PFSK-1 (cell line): ENCODE data around the gene FAM170B.

ENCODE experiments used
- FOXP2 ChIP-seq: optimal IDR thresholded peaks from 2 replicates; pipeline ENCODE3; 2011; ENCODE audit warnings: borderline replicate concordance, control low read depth, inconsistent platforms; ENCODE audit not compliant: insufficient read depth; ENCODE audit errors: extremely low read length, extremely low read depth
- POLR2AphosphoS5 ChIP-seq: IDR thresholded peaks from 2 replicates; pipeline ENCODE4 v1.6.1; 2012; ENCODE audit warnings: low read depth, mild to moderate bottlenecking, control low read depth, low read length, moderate library complexity
- SIN3A ChIP-seq: IDR thresholded peaks from 2 replicates; pipeline ENCODE4 v1.6.1; 2012; ENCODE audit warnings: mild to moderate bottlenecking, low read length, moderate library complexity, borderline replicate concordance; ENCODE audit not compliant: insufficient read depth
- TAF1 ChIP-seq: IDR thresholded peaks from 2 replicates; pipeline ENCODE4 v1.6.1; 2012; ENCODE audit warnings: low read length, control low read depth, borderline replicate concordance; ENCODE audit not compliant: insufficient read depth
- TF ChIP-seq, protein P1 (sequence below), 2 experiments: IDR thresholded peaks; 2 replicates each; pipeline versions ENCODE4 v1.6.1 to v1.8.0; 2011 to 2012; ENCODE audit warnings: low read depth in 2 of 2, low read length in 2 of 2, control low read depth in 1 of 2, inconsistent platforms in 1 of 2, mild to moderate bottlenecking in 1 of 2, moderate library complexity in 1 of 2; ENCODE audit not compliant: insufficient read depth in 1 of 2

The FAM170B gene

GRCh38 chr10:49161411-49161997 is 27.7 kb upstream of the FAM170B start:
- TF ChIP-seq FOXP2 (no peak), TAF1 (no peak), SIN3A (no peak), POLR2AphosphoS5 (no peak)
- TF ChIP-seq, protein P1, sequence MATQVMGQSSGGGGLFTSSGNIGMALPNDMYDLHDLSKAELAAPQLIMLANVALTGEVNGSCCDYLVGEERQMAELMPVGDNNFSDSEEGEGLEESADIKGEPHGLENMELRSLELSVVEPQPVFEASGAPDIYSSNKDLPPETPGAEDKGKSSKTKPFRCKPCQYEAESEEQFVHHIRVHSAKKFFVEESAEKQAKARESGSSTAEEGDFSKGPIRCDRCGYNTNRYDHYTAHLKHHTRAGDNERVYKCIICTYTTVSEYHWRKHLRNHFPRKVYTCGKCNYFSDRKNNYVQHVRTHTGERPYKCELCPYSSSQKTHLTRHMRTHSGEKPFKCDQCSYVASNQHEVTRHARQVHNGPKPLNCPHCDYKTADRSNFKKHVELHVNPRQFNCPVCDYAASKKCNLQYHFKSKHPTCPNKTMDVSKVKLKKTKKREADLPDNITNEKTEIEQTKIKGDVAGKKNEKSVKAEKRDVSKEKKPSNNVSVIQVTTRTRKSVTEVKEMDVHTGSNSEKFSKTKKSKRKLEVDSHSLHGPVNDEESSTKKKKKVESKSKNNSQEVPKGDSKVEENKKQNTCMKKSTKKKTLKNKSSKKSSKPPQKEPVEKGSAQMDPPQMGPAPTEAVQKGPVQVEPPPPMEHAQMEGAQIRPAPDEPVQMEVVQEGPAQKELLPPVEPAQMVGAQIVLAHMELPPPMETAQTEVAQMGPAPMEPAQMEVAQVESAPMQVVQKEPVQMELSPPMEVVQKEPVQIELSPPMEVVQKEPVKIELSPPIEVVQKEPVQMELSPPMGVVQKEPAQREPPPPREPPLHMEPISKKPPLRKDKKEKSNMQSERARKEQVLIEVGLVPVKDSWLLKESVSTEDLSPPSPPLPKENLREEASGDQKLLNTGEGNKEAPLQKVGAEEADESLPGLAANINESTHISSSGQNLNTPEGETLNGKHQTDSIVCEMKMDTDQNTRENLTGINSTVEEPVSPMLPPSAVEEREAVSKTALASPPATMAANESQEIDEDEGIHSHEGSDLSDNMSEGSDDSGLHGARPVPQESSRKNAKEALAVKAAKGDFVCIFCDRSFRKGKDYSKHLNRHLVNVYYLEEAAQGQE (IDR thresholded peaks at IDR 0.05; ENCODE audit: insufficient read depth in 1 of 2, low read depth in 2 of 2, low read length in 2 of 2), result no peak

DNA sequence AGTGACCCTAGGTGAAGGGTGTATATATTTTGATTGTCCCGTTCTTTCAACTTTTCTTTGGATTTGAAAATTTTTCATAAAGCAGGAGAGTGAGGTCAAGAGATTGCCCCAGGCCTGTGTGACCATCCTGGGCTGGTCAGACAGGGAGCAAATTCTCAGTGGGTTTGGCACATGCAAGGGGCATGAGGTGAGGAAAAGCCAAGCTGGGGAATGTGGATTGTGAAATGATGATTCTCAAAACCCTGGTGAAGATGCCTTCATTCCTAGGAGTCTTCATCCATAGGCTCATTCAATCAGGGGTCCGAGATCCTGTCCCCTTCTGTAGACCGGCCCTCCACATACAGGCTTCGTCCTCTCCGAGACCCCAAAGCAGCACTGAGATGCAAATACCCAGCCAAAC is 27.0 kb upstream of the FAM170B start:
- TF ChIP-seq SIN3A, result no peak
- no peak for TF ChIP-seq FOXP2
- no peak for TF ChIP-seq POLR2AphosphoS5
- TF ChIP-seq TAF1, result no peak
- TF ChIP-seq, protein P1 (IDR thresholded peaks at IDR 0.05; ENCODE audit: insufficient read depth in 1 of 2, low read depth in 2 of 2, low read length in 2 of 2), result no peak

- TF ChIP-seq TAF1 (no peak), POLR2AphosphoS5 (no peak), SIN3A (no peak), FOXP2 (no peak)
- TF ChIP-seq, protein P1 (IDR thresholded peaks at IDR 0.05; ENCODE audit: insufficient read depth in 1 of 2, low read depth in 2 of 2, low read length in 2 of 2), result no peak
Measured at GRCh38 chr10:49160110-49160509, 26.3 kb upstream of the FAM170B start.

DNA sequence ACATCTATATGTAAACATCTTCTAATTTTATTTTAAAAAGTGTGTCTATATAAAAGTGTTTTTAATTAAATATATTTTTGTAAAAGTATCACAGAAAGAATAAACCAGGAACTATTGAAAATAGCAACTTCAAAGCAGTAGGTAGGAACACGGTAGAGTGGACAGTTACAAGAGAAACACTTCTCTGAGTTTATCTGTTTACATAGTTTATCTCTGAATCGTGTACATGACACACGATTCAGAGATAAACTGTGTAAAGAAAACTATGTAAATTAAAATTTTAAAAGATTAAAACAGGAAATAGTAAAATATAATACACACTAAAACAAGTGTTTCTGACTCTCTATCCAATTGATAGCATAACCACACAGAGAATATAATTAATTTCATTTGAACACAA is 25.1 kb upstream of the FAM170B start:
- TF ChIP-seq POLR2AphosphoS5 (no peak), SIN3A (no peak), TAF1 (no peak), FOXP2 (no peak)
- TF ChIP-seq, protein P1 (IDR thresholded peaks at IDR 0.05; ENCODE audit: insufficient read depth in 1 of 2, low read depth in 2 of 2, low read length in 2 of 2), result no peak

DNA sequence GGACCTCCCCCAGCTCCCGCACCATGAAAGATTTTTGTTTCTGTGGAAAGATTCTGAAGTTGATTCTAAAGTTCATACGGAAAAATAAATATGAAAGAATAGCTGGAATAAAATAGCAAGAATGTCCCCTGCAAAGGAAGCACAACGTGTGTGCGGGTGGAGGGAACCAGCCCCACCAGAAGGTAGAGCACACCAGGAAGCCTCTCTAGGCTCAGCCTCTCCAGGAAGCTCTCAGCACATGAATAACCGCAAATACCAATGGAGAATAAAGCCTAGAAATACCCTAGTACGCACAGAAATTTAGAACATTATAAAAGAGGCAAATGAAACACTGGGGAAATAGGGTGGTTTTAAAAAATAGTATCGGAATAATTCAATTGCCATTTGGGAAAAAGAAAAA is 24.6 kb upstream of the FAM170B start:
- TF ChIP-seq, protein P1 (IDR thresholded peaks at IDR 0.05; ENCODE audit: insufficient read depth in 1 of 2, low read depth in 2 of 2, low read length in 2 of 2), result no peak
- TF ChIP-seq FOXP2 (no peak), TAF1 (no peak), SIN3A (no peak)
